LNCaP clone FGC (cell line): ENCODE results near the gene ARHGAP24.

Experiments used
- DNase-seq: peaks from one replicate; pipeline ENCODE4 v3.0.0-alpha.2; 2011; ENCODE audit warnings: low read depth
- H3K4me3 ChIP-seq: 2 replicates; pipeline ENCODE4 v1.5.1; 2011; ENCODE audit warnings: mild to moderate bottlenecking, low read depth, low read length, control low read depth
- TF ChIP-seq, protein P1 (sequence below): IDR thresholded peaks from 2 replicates; pipeline ENCODE4 v1.5.1; 2012; ENCODE audit warnings: mild to moderate bottlenecking; ENCODE audit not compliant: control insufficient read depth, insufficient read depth; ENCODE audit errors: extremely low read depth

ARHGAP24 gene

DNA sequence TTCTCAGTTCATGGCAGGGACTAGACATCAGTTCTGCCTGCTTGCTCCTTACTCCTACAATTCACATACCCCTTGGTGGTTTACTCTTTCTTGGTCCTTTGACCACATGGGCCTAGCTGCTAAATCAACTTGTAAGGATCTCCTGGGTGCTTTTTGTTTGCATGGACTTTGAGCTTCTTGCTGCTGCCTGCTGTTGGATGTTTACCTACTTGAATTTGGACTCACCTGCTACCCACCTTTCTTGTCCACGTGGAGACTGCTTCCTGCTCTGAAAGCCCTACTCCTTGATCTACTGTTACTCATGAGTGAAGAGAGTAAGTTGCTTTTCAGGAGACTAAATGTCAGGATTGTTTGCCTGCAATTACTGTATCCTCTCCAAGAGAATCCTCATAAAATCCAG lies 15.2 kb upstream of the ARHGAP24 start:
- H3K4me3 ChIP-seq, result no peak overlapping the region
- no peak for DNase-seq
- TF ChIP-seq, protein P1, sequence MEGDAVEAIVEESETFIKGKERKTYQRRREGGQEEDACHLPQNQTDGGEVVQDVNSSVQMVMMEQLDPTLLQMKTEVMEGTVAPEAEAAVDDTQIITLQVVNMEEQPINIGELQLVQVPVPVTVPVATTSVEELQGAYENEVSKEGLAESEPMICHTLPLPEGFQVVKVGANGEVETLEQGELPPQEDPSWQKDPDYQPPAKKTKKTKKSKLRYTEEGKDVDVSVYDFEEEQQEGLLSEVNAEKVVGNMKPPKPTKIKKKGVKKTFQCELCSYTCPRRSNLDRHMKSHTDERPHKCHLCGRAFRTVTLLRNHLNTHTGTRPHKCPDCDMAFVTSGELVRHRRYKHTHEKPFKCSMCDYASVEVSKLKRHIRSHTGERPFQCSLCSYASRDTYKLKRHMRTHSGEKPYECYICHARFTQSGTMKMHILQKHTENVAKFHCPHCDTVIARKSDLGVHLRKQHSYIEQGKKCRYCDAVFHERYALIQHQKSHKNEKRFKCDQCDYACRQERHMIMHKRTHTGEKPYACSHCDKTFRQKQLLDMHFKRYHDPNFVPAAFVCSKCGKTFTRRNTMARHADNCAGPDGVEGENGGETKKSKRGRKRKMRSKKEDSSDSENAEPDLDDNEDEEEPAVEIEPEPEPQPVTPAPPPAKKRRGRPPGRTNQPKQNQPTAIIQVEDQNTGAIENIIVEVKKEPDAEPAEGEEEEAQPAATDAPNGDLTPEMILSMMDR, result no peak

DNA sequence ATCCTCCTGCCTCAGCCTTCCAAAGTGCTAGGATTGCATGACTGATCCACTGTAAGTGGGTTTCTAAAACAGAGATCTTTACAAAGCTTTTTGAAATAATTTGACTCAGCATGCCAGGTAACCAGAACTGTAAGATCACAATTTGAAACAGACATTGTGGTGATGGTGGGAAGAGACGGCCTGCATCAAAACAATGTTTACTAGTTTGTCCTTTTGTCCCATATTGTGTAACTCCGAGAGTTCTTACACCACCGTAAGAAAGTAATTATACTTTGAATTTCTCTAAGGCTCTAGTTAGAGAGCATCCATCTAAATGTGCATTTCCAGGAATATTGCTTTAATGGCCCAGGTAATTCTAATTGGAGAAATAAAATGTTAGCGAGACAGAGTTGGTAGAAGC lies 594 bp upstream of the ARHGAP24 start:
- TF ChIP-seq, protein P1, result no peak
- DNase-seq, result no peak
- no peak overlapping the region for H3K4me3 ChIP-seq

DNA sequence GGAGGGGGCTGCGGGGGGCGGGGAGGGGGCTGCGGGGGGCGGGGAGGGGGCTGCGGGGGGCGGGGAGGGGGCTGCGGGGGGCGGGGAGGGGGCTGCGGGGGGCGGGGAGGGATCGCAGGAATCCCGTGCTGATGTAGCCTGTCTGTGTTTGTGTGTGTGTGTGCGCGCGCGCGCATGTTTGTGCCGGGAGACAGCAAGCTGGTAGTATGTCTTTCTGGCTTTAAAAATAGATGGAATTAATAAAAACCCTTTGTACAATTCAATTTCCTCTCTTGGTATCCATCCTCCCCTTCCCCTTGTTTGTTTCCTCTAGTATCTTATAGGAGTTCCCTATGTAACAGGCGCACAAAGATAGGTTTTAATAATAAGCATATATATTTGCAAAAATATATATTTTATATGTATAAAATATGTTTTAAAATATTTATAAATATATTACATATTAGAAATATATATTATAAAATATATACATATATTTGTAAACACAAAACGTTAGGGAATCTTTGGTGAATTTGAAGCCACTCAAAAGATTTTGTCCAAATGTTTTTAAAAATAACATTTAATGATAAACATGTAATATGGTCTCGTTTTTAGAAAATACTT lies 782 bp downstream of the ARHGAP24 start:
- TF ChIP-seq, protein P1, result no peak
- no peak for DNase-seq
- no peak overlapping the region for H3K4me3 ChIP-seq

DNA sequence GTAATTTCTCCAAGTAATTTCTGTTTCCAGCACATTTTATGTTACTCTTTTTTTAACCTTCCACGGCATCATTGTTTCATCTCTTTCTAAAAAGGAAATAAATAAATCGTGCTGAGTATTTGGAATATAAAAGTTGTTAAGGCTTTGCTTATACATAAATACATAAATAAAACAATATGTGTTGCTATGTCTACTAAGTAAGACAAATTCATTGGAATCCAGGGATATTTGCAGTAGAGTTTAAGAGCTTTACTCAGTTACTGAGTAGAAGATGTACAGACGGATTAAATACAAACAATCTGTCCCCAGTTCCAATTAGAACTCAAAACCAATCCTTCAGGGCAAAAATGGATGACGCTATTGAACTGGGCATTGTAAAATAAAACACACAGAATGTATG lies 1.4 kb downstream of the ARHGAP24 start:
- no peak for DNase-seq
- TF ChIP-seq, protein P1, result no peak
- H3K4me3 ChIP-seq, result no peak overlapping the region

DNA sequence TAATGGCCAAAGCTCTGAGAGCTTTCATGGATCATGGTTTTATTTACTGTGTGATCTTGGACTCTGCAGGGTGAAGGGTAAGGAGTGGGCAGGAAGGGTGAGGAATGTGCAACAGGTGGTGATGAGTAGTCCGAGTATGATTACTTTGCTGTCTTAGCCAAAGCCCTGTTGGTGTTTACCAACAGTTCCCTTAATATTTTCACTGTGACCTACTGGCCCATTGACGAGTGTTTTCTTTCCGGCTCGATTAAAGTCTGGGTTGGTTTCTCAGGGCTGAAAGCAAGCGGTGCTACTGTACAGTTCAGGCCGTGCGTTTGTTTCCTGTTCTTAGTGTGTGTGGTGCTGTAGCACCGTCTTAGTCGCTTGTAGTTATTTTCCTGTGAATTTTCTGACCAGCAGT lies 2.6 kb downstream of the ARHGAP24 start:
- no peak overlapping the region for H3K4me3 ChIP-seq
- no peak for DNase-seq

DNA sequence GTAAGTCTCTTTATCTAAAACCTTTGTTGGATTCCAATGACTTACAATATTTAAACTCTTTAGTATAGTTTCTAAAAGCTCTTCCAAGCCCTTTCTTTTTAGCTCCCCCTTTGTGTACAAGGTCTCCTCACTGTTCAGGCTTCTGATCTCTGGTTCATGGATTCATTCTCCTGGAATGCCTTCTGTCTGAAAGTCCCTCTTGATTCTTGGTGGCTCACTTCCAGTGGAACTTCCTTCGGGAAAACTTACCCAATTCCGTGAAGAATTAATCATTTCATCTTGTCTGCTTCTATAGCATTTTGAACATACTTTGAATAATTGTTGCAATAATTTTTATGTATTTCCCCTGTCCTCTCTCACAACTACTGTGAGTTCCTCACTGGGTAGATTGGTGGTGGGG lies 3.6 kb downstream of the ARHGAP24 start:
- H3K4me3 ChIP-seq, result no peak overlapping the region
- DNase-seq, result no peak
- TF ChIP-seq, protein P1, result no peak

More for the DNA sequence above, 2.6 kb downstream of the ARHGAP24 start:
- TF ChIP-seq, protein P1, result no peak
